CD14-positive monocyte (primary cell): ENCODE data around the gene MX2. TPM values are rescaled to one million over a fixed set of nuclear protein-coding genes. Genes with fewer than 3 reads are reported as not detected.
"Not testable (repeated sequence)": the region's sequence is repeated elsewhere in the genome, so short reads cannot be mapped to it uniquely, and the experiment has no call there.

Experiments
- DNase-seq, 3 donors: peaks; one replicate each; pipeline ENCODE4 v3.0.0-alpha.2; 2011 to 2022
- H2AFZ ChIP-seq: 2 replicates; pipeline ENCODE4 v1.6.0; 2012; ENCODE audit warnings: mild to moderate bottlenecking, low read depth, low read length, inconsistent platforms; ENCODE audit not compliant: insufficient read depth, poor library complexity, severe bottlenecking
- H3K27ac ChIP-seq, 2 donors: 1 replicate in 1 of 2; 2 replicates in 1 of 2; pipeline ENCODE4 v1.5.1; 2012 to 2013; ENCODE audit warnings: low read length in 2 of 2, control low read depth in 1 of 2, inconsistent platforms in 1 of 2, low read depth in 1 of 2, mild to moderate bottlenecking in 1 of 2
- H3K27me3 ChIP-seq, 2 donors: one replicate each; pipeline versions ENCODE4 v1.6.0 to v1.6.1; 2011 to 2013; ENCODE audit warnings: low read length in 2 of 2; ENCODE audit not compliant: control insufficient read depth in 2 of 2, insufficient read depth in 2 of 2
- H3K36me3 ChIP-seq, 2 donors: replicated peaks in 1 of 2; 1 replicate in 1 of 2; 2 replicates in 1 of 2; pipeline versions ENCODE4 v1.5.1 to v1.6.1; 2012 to 2013; ENCODE audit warnings: low read length in 2 of 2, control low read depth in 1 of 2, inconsistent platforms in 1 of 2, mild to moderate bottlenecking in 1 of 2; ENCODE audit not compliant: insufficient read depth in 2 of 2, control insufficient read depth in 1 of 2
- H3K4me1 ChIP-seq, 2 donors: 1 replicate in 1 of 2; 2 replicates in 1 of 2; pipeline versions ENCODE4 v1.5.1 to v1.6.1; 2012 to 2013; ENCODE audit warnings: low read length in 2 of 2, control low read depth in 1 of 2, inconsistent platforms in 1 of 2, mild to moderate bottlenecking in 1 of 2, moderate library complexity in 1 of 2; ENCODE audit not compliant: insufficient read depth in 2 of 2, control insufficient read depth in 1 of 2
- H3K4me2 ChIP-seq: replicated peaks from 2 replicates; pipeline ENCODE3; 2012; ENCODE audit warnings: low read length, moderate library complexity, mild to moderate bottlenecking; ENCODE audit not compliant: poor library complexity, severe bottlenecking; ENCODE audit errors: extremely low read depth
- H3K4me3 ChIP-seq, 3 experiments: fragments of 200-600 bp in 1 of 3; sonication (generic) in 1 of 3; replicated peaks in 1 of 3; 1 replicate in 2 of 3; 2 replicates in 1 of 3; pipeline ENCODE4 v1.5.1; 2011 to 2013; ENCODE audit warnings: low read length in 3 of 3, mild to moderate bottlenecking in 3 of 3, control low read depth in 2 of 3, low read depth in 2 of 3, inconsistent platforms in 1 of 3, moderate library complexity in 1 of 3
- H3K79me2 ChIP-seq: 2 replicates; pipeline ENCODE4 v1.6.0; 2012; ENCODE audit warnings: mild to moderate bottlenecking, control low read depth, inconsistent platforms, low read length, moderate library complexity; ENCODE audit not compliant: insufficient read depth
- H3K9ac ChIP-seq: 2 replicates; pipeline ENCODE4 v1.6.0; 2017; ENCODE audit warnings: low read length, mild to moderate bottlenecking; ENCODE audit not compliant: insufficient read depth, poor library complexity, severe bottlenecking
- H3K9me3 ChIP-seq, 2 donors: replicated peaks in 1 of 2; 1 replicate in 1 of 2; 2 replicates in 1 of 2; pipeline versions ENCODE4 v1.5.1 to v1.6.1; 2012 to 2013; ENCODE audit warnings: low read length in 2 of 2, control low read depth in 1 of 2; ENCODE audit not compliant: control insufficient read depth in 1 of 2, insufficient read depth in 1 of 2
- H4K20me1 ChIP-seq: 2 replicates; pipeline ENCODE4 v1.6.0; 2012; ENCODE audit warnings: mild to moderate bottlenecking, low read length, control low read depth, moderate library complexity; ENCODE audit not compliant: insufficient read depth
- H3K27ac Mint-ChIP-seq, 7 donors: one replicate each; pipeline ENCODE4 v1.8.0; 2020; ENCODE audit warnings: mild to moderate bottlenecking in 7 of 7, mixed read lengths in 7 of 7, moderate library complexity in 6 of 7, inconsistent platforms in 2 of 7
- H3K27me3 Mint-ChIP-seq, 3 donors: one replicate each; pipeline ENCODE4 v1.8.0; 2021 to 2022; ENCODE audit warnings: low read depth in 3 of 3, mild to moderate bottlenecking in 3 of 3, mixed read lengths in 3 of 3, moderate library complexity in 3 of 3, inconsistent platforms in 1 of 3
- H3K36me3 Mint-ChIP-seq, 2 donors: one replicate each; pipeline ENCODE4 v1.8.0; 2020; ENCODE audit warnings: mixed read lengths in 2 of 2, inconsistent platforms in 1 of 2, mild to moderate bottlenecking in 1 of 2
- H3K4me1 Mint-ChIP-seq: one replicate; pipeline ENCODE4 v1.8.0; 2020; ENCODE audit warnings: mild to moderate bottlenecking, mixed read lengths
- H3K4me3 Mint-ChIP-seq, 2 donors: one replicate each; pipeline ENCODE4 v1.8.0; 2020; ENCODE audit warnings: mild to moderate bottlenecking in 2 of 2, mixed read lengths in 2 of 2, moderate library complexity in 1 of 2
- H3K9me3 Mint-ChIP-seq, 7 donors: one replicate each; pipeline ENCODE4 v1.8.0; 2020 to 2022; ENCODE audit warnings: mixed read lengths in 7 of 7, mild to moderate bottlenecking in 6 of 7, moderate library complexity in 6 of 7, inconsistent platforms in 2 of 7
- WGBS: methylation state at CpG from one replicate; pipeline ENCODE4 v1.1.5; 2013; ENCODE audit warnings: missing lambda C conversion rate; ENCODE audit not compliant: insufficient coverage; 5-methylcytosine and 5-hydroxymethylcytosine counted together
- intact Hi-C, 2 donors: fragments of 100-400 bp; cut with micrococcal nuclease; formaldehyde crosslinking; loops; one replicate each; pipeline versions ENCODE4 v1.15.0 to v1.15.1; 2023
- polyA plus RNA-seq, 3 donors: library from polyadenylated mRNA; depleted of rRNA in 1 of 3; unstranded in 2 of 3; stranded (reverse) in 1 of 3; fragments of 300-500 nt in 2 of 3; fragments of >200 nt in 1 of 3; fragmentation: Illumina TruSeq in 2 of 3; gene quantifications; 1 replicate in 2 of 3; 2 replicates in 1 of 3; pipeline ENCODE4 v1.2.3, GENCODE V29; 2012 to 2021
- TF ChIP-seq, protein P1 (sequence below): fragments of 200-600 bp; IDR thresholded peaks from one replicate; pipeline ENCODE4 v1.8.0; 2022; ENCODE audit warnings: antibody characterized with exemption, mild to moderate bottlenecking

Gene MX2
- polyA plus RNA-seq, 3 donors = 43.1 to 79.4 (median 50.3) TPM

GRCh38 chr21:41411449-41412089 is 49.7 kb downstream of the MX2 start:
- Histone ChIP-seq H4K20me1 (no peaks in the 10 kb centered on the region), H3K27me3 (no peaks in the 10 kb centered on the region), H3K4me1 (peaks cover 10 to 14% of the 10 kb centered on the region in 2 donors), H3K36me3 (peaks cover 36 to 42% of the 10 kb centered on the region in 2 donors), H3K9ac (no peak overlapping the region), H3K79me2 (no peaks in the 10 kb centered on the region), H3K4me2 (no peak overlapping the region), H2AFZ (no peak overlapping the region), H3K9me3 (peaks cover 2 to 5% of the 10 kb centered on the region in 2 donors), H3K27ac (peak overlapping the region in 1 of 2 donors; percentile 17), H3K4me3 (no peak overlapping the region)
- H3K36me3 Mint-ChIP-seq = peaks cover 44 to 47% of the 10 kb centered on the region in 2 donors
- TF ChIP-seq, protein P1, sequence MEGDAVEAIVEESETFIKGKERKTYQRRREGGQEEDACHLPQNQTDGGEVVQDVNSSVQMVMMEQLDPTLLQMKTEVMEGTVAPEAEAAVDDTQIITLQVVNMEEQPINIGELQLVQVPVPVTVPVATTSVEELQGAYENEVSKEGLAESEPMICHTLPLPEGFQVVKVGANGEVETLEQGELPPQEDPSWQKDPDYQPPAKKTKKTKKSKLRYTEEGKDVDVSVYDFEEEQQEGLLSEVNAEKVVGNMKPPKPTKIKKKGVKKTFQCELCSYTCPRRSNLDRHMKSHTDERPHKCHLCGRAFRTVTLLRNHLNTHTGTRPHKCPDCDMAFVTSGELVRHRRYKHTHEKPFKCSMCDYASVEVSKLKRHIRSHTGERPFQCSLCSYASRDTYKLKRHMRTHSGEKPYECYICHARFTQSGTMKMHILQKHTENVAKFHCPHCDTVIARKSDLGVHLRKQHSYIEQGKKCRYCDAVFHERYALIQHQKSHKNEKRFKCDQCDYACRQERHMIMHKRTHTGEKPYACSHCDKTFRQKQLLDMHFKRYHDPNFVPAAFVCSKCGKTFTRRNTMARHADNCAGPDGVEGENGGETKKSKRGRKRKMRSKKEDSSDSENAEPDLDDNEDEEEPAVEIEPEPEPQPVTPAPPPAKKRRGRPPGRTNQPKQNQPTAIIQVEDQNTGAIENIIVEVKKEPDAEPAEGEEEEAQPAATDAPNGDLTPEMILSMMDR = peak; percentile 19
- 70% methylated on average over 1 of the region's 5 CpGs for WGBS
- DNase-seq = no peak
- no peak overlapping the region for H3K4me3 Mint-ChIP-seq
- H3K27me3 Mint-ChIP-seq = peaks cover 0 to 3% (median 2%) of the 10 kb centered on the region in 3 donors
- intact Hi-C loops = no loop called here
- H3K27ac Mint-ChIP-seq = peak overlapping the region in 3 of 7 donors; percentile 7 to 49 (median 11)
- peaks cover 25% of the 10 kb centered on the region for H3K4me1 Mint-ChIP-seq
- peaks cover 3 to 18% (median 11%) of the 10 kb centered on the region in 7 donors for H3K9me3 Mint-ChIP-seq

DNA sequence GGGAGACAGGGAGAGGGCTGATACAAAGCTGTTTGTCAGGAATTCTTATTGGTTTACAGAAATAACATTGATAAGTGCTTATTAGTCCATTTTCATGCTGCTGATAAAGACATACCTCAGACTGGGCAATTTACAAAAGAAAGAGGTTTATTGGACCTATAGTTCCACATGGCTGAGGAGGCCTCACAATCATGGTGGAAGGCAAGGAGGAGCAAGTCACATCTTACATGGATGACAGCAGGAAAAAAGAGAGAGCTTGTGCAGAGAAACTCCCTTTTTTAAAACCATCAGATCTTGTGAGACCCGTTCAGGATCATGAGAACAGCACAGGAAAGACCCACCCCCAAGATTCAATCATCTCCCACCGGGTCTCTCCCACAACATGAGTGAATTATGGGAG is 55.7 kb downstream of the MX2 start:
- no CpG with 5 or more reads among the region's 2 CpGs for WGBS
- H3K27me3 ChIP-seq, H3K27ac Mint-ChIP-seq, intact Hi-C loops, H4K20me1 ChIP-seq, H3K36me3 Mint-ChIP-seq, H3K79me2 ChIP-seq, H3K27me3 Mint-ChIP-seq, H3K4me3 ChIP-seq, H3K4me2 ChIP-seq, H3K4me3 Mint-ChIP-seq, DNase-seq, H3K36me3 ChIP-seq, H3K27ac ChIP-seq, H3K9ac ChIP-seq, H2AFZ ChIP-seq, H3K9me3 ChIP-seq: not testable (repeated sequence)
- peaks cover 38% of the 10 kb centered on the region for H3K4me1 Mint-ChIP-seq
- peaks cover 23 to 27% of the 10 kb centered on the region in 2 donors for H3K4me1 ChIP-seq
- peaks cover 0 to 18% (median 3%) of the 10 kb centered on the region in 7 donors for H3K9me3 Mint-ChIP-seq
